ENCODE data around the gene NKAP.

Gene NKAP

GRCh38 chrX:119887721-119888425 is 55.7 kb downstream of the NKAP start:
- H3K9ac ChIP-seq (ENCODE audit: insufficient read length, low read depth), result peak overlapping the region; percentile 56
- H3K9me3 ChIP-seq (ENCODE audit: insufficient read depth, low read length), result no peaks in the 10 kb centered on the region
- H3K4me3 ChIP-seq (ENCODE audit: insufficient read length, low read depth), result peak overlapping the region; percentile 57
- no peaks in the 10 kb centered on the region for H3K27me3 ChIP-seq (ENCODE audit: insufficient read depth, insufficient read length)
- DNase-seq (ENCODE audit: low read depth, low spot score), result peak; percentile 77
- no peak for TF ChIP-seq SUZ12 (IDR thresholded peaks at IDR 0.05; ENCODE audit: extremely low read depth, insufficient read depth, insufficient read length)
- TF ChIP-seq YY1 (IDR thresholded peaks at IDR 0.05; ENCODE audit: insufficient read depth, insufficient read length), result no peak
- no peak for TF ChIP-seq ZNF274 (IDR thresholded peaks at IDR 0.05; ENCODE audit: low read depth, low read length)
- H3K4me1 ChIP-seq (ENCODE audit: insufficient read depth, insufficient read length), result no peaks in the 10 kb centered on the region
- no peaks in the 10 kb centered on the region for H3K36me3 ChIP-seq (ENCODE audit: insufficient read depth, insufficient read length, low read length)

- peaks cover 2% of the 10 kb centered on the region for H3K4me1 ChIP-seq (ENCODE audit: insufficient read depth, insufficient read length)
- H3K4me3 ChIP-seq (ENCODE audit: insufficient read length, low read depth), result no peak overlapping the region
- H3K9ac ChIP-seq (ENCODE audit: insufficient read length, low read depth), result no peak overlapping the region
- TF ChIP-seq SUZ12 (IDR thresholded peaks at IDR 0.05; ENCODE audit: extremely low read depth, insufficient read depth, insufficient read length) (no peak), YY1 (IDR thresholded peaks at IDR 0.05; ENCODE audit: insufficient read depth, insufficient read length) (no peak), ZNF274 (IDR thresholded peaks at IDR 0.05; ENCODE audit: low read depth, low read length) (no peak)
- H3K27me3 ChIP-seq (ENCODE audit: insufficient read depth, insufficient read length), result no peaks in the 10 kb centered on the region
- no peak for DNase-seq (ENCODE audit: low read depth, low spot score)
- no peaks in the 10 kb centered on the region for H3K9me3 ChIP-seq (ENCODE audit: insufficient read depth, low read length)
- no peaks in the 10 kb centered on the region for H3K36me3 ChIP-seq (ENCODE audit: insufficient read depth, insufficient read length, low read length)
Measured at GRCh38 chrX:119885554-119886428, 57.8 kb downstream of the NKAP start.

GRCh38 chrX:119880552-119881437 is 62.8 kb downstream of the NKAP start:
- TF ChIP-seq SUZ12 (IDR thresholded peaks at IDR 0.05; ENCODE audit: extremely low read depth, insufficient read depth, insufficient read length) (no peak), YY1 (IDR thresholded peaks at IDR 0.05; ENCODE audit: insufficient read depth, insufficient read length) (no peak), ZNF274 (IDR thresholded peaks at IDR 0.05; ENCODE audit: low read depth, low read length) (no peak)
- Histone ChIP-seq H3K27me3 (ENCODE audit: insufficient read depth, insufficient read length) (no peaks in the 10 kb centered on the region), H3K9me3 (ENCODE audit: insufficient read depth, low read length) (no peaks in the 10 kb centered on the region), H3K4me1 (ENCODE audit: insufficient read depth, insufficient read length) (peaks cover 5% of the 10 kb centered on the region), H3K4me3 (ENCODE audit: insufficient read length, low read depth) (no peak overlapping the region), H3K36me3 (ENCODE audit: insufficient read depth, insufficient read length, low read length) (peaks cover 25% of the 10 kb centered on the region), H3K9ac (ENCODE audit: insufficient read length, low read depth) (no peak overlapping the region)
- DNase-seq (ENCODE audit: low read depth, low spot score), result no peak

- no peaks in the 10 kb centered on the region for H3K27me3 ChIP-seq (ENCODE audit: insufficient read depth, insufficient read length)
- H3K9me3 ChIP-seq (ENCODE audit: insufficient read depth, low read length), result no peaks in the 10 kb centered on the region
- TF ChIP-seq SUZ12 (IDR thresholded peaks at IDR 0.05; ENCODE audit: extremely low read depth, insufficient read depth, insufficient read length) (no peak), YY1 (IDR thresholded peaks at IDR 0.05; ENCODE audit: insufficient read depth, insufficient read length) (no peak), ZNF274 (IDR thresholded peaks at IDR 0.05; ENCODE audit: low read depth, low read length) (no peak)
- DNase-seq (ENCODE audit: low read depth, low spot score), result no peak
- H3K36me3 ChIP-seq (ENCODE audit: insufficient read depth, insufficient read length, low read length), result peaks cover 31% of the 10 kb centered on the region
- no peak overlapping the region for H3K9ac ChIP-seq (ENCODE audit: insufficient read length, low read depth)
- H3K4me3 ChIP-seq (ENCODE audit: insufficient read length, low read depth), result no peak overlapping the region
- peaks cover 5% of the 10 kb centered on the region for H3K4me1 ChIP-seq (ENCODE audit: insufficient read depth, insufficient read length)
Measured at GRCh38 chrX:119880076-119880475, 63.5 kb downstream of the NKAP start.

- Histone ChIP-seq H3K36me3 (ENCODE audit: insufficient read depth, insufficient read length, low read length) (peaks cover 43% of the 10 kb centered on the region), H3K27me3 (ENCODE audit: insufficient read depth, insufficient read length) (no peaks in the 10 kb centered on the region), H3K4me3 (ENCODE audit: insufficient read length, low read depth) (no peak overlapping the region), H3K9ac (ENCODE audit: insufficient read length, low read depth) (no peak overlapping the region), H3K9me3 (ENCODE audit: insufficient read depth, low read length) (no peaks in the 10 kb centered on the region), H3K4me1 (ENCODE audit: insufficient read depth, insufficient read length) (peaks cover 5% of the 10 kb centered on the region)
- TF ChIP-seq ZNF274 (IDR thresholded peaks at IDR 0.05; ENCODE audit: low read depth, low read length) (no peak), YY1 (IDR thresholded peaks at IDR 0.05; ENCODE audit: insufficient read depth, insufficient read length) (no peak), SUZ12 (IDR thresholded peaks at IDR 0.05; ENCODE audit: extremely low read depth, insufficient read depth, insufficient read length) (no peak)
- no peak for DNase-seq (ENCODE audit: low read depth, low spot score)
Measured at GRCh38 chrX:119878740-119879139, 64.8 kb downstream of the NKAP start.

GRCh38 chrX:119871599-119872395 is 71.8 kb downstream of the NKAP start, which contains the start of the genes NDUFA1 and RNF113A:
Gene NDUFA1 (plus strand): TSS chrX:119871832. CDS start chrX:119871912, 80 bp downstream.
Gene RNF113A (minus strand): TSS chrX:119871733. CDS start chrX:119871613, 120 bp downstream.
- peak; percentile 83 for DNase-seq (ENCODE audit: low read depth, low spot score)
- Histone ChIP-seq H3K4me1 (ENCODE audit: insufficient read depth, insufficient read length) (no peaks in the 10 kb centered on the region), H3K9me3 (ENCODE audit: insufficient read depth, low read length) (no peaks in the 10 kb centered on the region), H3K27me3 (ENCODE audit: insufficient read depth, insufficient read length) (peaks cover 3% of the 10 kb centered on the region), H3K4me3 (ENCODE audit: insufficient read length, low read depth) (peak within 1 kb of the TSS; percentile 94), H3K9ac (ENCODE audit: insufficient read length, low read depth) (peak within 1 kb of the TSS; percentile 97), H3K36me3 (ENCODE audit: insufficient read depth, insufficient read length, low read length) (peaks cover 33% of the 10 kb centered on the region)
- TF ChIP-seq ZNF274 (IDR thresholded peaks at IDR 0.05; ENCODE audit: low read depth, low read length) (no peak), YY1 (IDR thresholded peaks at IDR 0.05; ENCODE audit: insufficient read depth, insufficient read length) (no peak), SUZ12 (IDR thresholded peaks at IDR 0.05; ENCODE audit: extremely low read depth, insufficient read depth, insufficient read length) (no peak)
